Activated CD4-positive, alpha-beta T cell treated with anti-CD3 and anti-CD28 coated beads, Interleukin-2, amount 10 ng/mL, durations not matched to agents 24 days and 14 days (primary cell): ENCODE measurements around the gene SALL4. TPM values are rescaled to one million over a fixed set of nuclear protein-coding genes. Genes with fewer than 3 reads are reported as not detected.

Experiments used
- DNase-seq: peaks from one replicate; pipeline ENCODE4 v3.0.0; 2022
- H3K27ac Mint-ChIP-seq: one replicate; pipeline ENCODE4 v1.8.0; 2022; ENCODE audit warnings: mild to moderate bottlenecking, mixed read lengths
- H3K27me3 Mint-ChIP-seq: one replicate; pipeline ENCODE4 v1.8.0; 2022; ENCODE audit warnings: mixed read lengths
- H3K36me3 Mint-ChIP-seq: one replicate; pipeline ENCODE4 v1.8.0; 2022; ENCODE audit warnings: low read depth, mild to moderate bottlenecking, mixed read lengths
- H3K4me1 Mint-ChIP-seq: one replicate; pipeline ENCODE4 v1.8.0; 2021; ENCODE audit warnings: mixed read lengths
- H3K4me3 Mint-ChIP-seq: one replicate; pipeline ENCODE4 v1.8.0; 2022; ENCODE audit warnings: mild to moderate bottlenecking, moderate library complexity, mixed read lengths
- H3K9me3 Mint-ChIP-seq: one replicate; pipeline ENCODE4 v1.8.0; 2021; ENCODE audit warnings: mixed read lengths
- intact Hi-C: fragments of 100-400 bp; cut with micrococcal nuclease; formaldehyde crosslinking; loops from one replicate; pipeline ENCODE4 v1.15.1; 2023
- total RNA-seq: library from RNA; stranded (reverse); gene quantifications from 2 replicates; pipeline ENCODE4 v1.2.3, GENCODE V29; 2022

Gene SALL4
- total RNA-seq, 1 donor from 2014 or later, result 0.75 TPM

DNA sequence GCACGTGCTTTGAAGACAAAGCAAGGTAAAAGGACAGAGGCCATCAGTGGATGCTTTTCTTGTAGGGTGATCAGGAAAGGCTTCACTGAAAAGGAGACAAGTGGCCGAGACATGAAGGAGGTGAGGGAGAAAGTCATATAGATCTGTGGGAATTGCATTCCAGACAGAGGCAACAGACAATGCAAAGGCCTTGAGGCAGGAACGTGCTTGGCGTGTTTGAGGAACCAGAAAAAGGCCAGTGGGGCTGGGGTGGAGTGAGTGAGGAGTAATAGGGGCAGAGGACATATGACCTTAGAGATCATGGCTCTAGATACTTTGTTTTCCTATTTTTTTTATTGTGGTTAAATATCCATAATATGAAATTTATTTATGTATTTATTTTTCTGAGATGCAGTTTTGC lies 10.5 kb upstream of the SALL4 start:
- no peaks in the 10 kb centered on the region for H3K4me1 Mint-ChIP-seq
- no peak overlapping the region for H3K4me3 Mint-ChIP-seq
- peaks cover 3% of the 10 kb centered on the region for H3K27me3 Mint-ChIP-seq
- no peaks in the 10 kb centered on the region for H3K36me3 Mint-ChIP-seq
- intact Hi-C loops, result no loop called here
- DNase-seq, result no peak
- H3K9me3 Mint-ChIP-seq, result no peaks in the 10 kb centered on the region
- H3K27ac Mint-ChIP-seq, result no peak overlapping the region

DNA sequence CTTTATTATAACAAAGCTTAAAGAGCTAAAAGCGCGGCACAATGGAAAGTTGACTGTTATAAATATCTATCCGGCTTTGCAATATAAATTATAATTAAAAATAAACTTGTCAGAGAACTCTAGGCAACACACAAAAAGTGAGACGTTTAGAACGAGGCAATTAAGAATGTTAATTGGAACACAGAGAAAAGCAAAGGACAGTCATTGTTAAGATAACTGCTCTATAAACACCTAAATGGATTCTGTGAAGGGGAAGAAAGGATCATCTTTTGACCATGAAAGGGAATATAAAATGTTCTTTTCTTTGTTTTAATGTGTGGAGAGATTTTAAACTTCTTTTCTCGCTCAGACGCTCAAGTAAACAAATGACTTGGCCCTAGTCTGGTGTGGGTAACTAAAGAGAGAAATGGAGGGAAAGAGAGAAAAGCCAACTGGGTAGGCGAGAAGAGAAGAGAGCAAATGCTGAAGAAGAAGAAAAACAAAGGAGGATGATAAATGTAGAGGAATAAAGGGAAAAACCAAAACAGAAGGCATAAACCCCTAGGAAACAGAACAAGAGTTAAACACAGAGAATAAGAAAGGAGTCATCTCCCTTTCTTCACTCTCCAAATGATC lies 9.3 kb upstream of the SALL4 start:
- no peak for DNase-seq
- H3K4me3 Mint-ChIP-seq, result no peak overlapping the region
- H3K27me3 Mint-ChIP-seq, result peaks cover 3% of the 10 kb centered on the region
- H3K27ac Mint-ChIP-seq, result no peak overlapping the region
- intact Hi-C loops, result no loop called here
- H3K36me3 Mint-ChIP-seq, result no peaks in the 10 kb centered on the region
- no peaks in the 10 kb centered on the region for H3K9me3 Mint-ChIP-seq
- H3K4me1 Mint-ChIP-seq, result no peaks in the 10 kb centered on the region

DNA sequence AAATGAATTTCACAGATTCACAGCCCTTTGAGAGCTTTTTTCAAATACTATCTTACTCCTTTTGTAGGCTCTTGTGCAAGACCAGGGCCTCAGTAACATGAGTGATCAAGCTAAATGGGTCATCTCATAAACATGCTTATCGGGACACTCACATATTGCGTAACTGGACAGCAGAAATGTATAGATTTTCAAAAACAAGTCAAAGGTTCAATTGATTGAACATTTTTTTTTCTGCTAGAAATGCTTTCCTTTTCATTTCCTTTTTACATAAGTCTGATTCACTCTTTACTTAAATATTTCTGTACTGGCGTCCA lies 8.7 kb upstream of the SALL4 start:
- Mint-ChIP-seq H3K4me3 (no peak overlapping the region), H3K27ac (no peak overlapping the region), H3K9me3 (no peaks in the 10 kb centered on the region), H3K27me3 (peaks cover 4% of the 10 kb centered on the region), H3K36me3 (no peaks in the 10 kb centered on the region), H3K4me1 (no peaks in the 10 kb centered on the region)
- intact Hi-C loops, result no loop called here
- DNase-seq, result no peak

GRCh38 chr20:51810155-51811041 lies 8.1 kb upstream of the SALL4 start:
- H3K9me3 Mint-ChIP-seq, result no peaks in the 10 kb centered on the region
- no peaks in the 10 kb centered on the region for H3K36me3 Mint-ChIP-seq
- no peak overlapping the region for H3K27ac Mint-ChIP-seq
- intact Hi-C loops, result no loop called here
- peaks cover 6% of the 10 kb centered on the region for H3K27me3 Mint-ChIP-seq
- H3K4me3 Mint-ChIP-seq, result no peak overlapping the region
- DNase-seq, result no peak
- no peaks in the 10 kb centered on the region for H3K4me1 Mint-ChIP-seq

DNA sequence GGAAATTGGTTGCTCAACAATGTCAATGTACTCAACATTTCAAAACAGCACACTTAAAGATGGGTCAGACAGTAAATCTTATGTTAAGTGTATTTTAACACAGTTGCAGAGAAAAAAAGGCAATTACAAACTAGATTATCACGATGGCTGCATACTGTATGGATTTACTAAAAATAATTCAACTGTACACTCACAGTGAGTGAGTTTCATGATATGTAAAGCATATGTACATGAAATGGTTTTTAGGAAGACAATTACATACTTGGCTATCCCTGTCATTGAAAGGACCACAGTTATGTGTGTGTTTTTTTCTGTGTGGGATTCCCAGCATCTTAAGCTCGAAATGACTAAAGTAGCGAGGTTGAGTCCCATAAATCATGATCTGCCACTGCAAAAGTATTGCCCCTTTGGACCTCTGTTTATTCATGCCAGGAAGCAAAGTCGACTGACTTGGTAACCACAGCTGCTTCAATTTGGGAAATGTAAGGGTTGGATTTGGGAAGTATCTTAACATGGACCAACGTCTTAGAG lies 5.5 kb upstream of the SALL4 start:
- H3K9me3 Mint-ChIP-seq, result no peaks in the 10 kb centered on the region
- DNase-seq, result no peak
- intact Hi-C loops, result no loop called here
- no peaks in the 10 kb centered on the region for H3K36me3 Mint-ChIP-seq
- peaks cover 22% of the 10 kb centered on the region for H3K27me3 Mint-ChIP-seq
- H3K27ac Mint-ChIP-seq, result no peak overlapping the region
- H3K4me1 Mint-ChIP-seq, result no peaks in the 10 kb centered on the region
- no peak overlapping the region for H3K4me3 Mint-ChIP-seq

- Mint-ChIP-seq H3K27ac (no peak overlapping the region), H3K27me3 (peaks cover 39% of the 10 kb centered on the region), H3K9me3 (no peaks in the 10 kb centered on the region), H3K4me3 (no peak overlapping the region), H3K4me1 (peaks cover 2% of the 10 kb centered on the region), H3K36me3 (no peaks in the 10 kb centered on the region)
- intact Hi-C loops, result loop anchor here (5.0 kb wide), 1 partner anchor 37 kb away; the partner anchor contains the start of gene ATP9A
- no peak for DNase-seq
Measured at GRCh38 chr20:51804754-51805153, 2.4 kb upstream of the SALL4 start.

DNA sequence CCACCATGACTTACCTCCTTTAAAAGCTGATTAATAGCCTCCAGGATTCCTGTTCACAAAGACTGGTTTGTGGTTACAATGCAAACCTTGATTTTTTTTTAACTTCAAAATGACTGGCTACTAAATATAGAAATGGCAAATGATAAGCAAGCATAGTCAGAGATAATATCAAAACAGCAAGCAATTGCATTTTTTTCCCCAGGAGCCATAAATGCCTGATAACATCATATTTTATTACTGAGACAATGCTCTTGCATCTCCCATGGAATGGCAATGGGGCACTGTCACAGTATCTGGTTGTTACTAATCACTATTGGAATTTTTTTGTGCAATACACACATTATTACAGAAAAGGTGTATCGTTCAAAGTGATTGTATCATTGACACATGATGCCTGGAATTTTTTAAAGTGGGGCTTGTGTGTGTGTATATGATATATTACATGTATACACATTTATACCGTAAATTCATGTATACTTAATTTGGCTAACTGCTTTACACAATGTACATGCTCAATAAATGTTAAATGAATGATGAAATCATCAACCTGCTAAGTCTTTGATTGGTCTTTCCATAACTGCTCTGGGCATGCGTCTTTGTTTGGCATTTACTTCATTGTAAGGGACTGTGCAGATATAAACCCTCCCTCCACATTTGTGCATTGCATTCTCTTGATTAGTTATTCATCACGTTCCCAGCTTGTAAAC lies 980 bp upstream of the SALL4 start:
- no peak overlapping the region for H3K4me3 Mint-ChIP-seq
- no peak for DNase-seq
- no peaks in the 10 kb centered on the region for H3K9me3 Mint-ChIP-seq
- intact Hi-C loops, result loop anchor here (5.0 kb wide), 1 partner anchor 36 kb away; the partner anchor contains the start of gene ATP9A
- peaks cover 53% of the 10 kb centered on the region for H3K27me3 Mint-ChIP-seq
- peaks cover 2% of the 10 kb centered on the region for H3K4me1 Mint-ChIP-seq
- no peaks in the 10 kb centered on the region for H3K36me3 Mint-ChIP-seq
- no peak overlapping the region for H3K27ac Mint-ChIP-seq

GRCh38 chr20:51801823-51802123 lies 548 bp downstream of the SALL4 start:
- intact Hi-C loops, result loop anchor here (2.0 to 5.0 kb wide), 2 partner anchors 34 to 163 kb away; partner anchors contain the start of gene ATP9A
- H3K4me3 Mint-ChIP-seq, result no peak overlapping the region

DNA sequence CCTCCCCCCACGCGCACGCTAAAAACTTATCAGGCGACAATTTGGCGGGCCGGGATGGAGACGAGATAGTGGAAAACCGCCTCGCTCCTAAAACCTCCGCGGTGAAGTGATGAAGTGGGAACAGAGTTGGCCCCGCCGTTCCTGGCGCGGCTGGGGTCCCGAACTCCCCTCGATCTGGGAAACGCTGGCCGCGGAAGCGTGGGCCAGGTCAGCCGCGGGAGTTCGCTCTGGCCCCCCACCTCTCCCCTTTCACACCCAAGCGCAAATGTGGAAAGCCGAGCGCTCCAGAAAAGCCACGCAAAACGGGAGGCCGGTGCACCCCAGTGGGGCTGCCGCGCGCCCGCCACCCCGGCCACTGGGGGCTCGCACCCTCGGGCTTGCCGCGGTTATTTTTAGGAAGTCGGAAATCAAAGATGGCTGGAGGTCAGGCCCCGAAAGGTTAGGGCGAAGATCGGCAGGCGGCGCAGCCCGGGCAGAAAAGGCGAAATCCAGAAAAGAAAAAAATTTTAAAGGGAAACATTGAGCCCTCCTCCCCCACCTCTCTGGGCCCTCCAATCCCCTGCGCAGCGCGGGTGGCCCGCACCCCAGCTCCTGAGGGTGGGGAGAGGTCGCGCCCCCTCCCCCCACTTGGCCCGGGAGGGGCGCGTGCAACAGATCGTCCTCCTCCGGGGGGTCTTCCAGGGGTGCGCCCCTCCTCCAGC lies 1.0 kb downstream of the SALL4 start:
- no peak overlapping the region for H3K27ac Mint-ChIP-seq
- peaks cover 64% of the 10 kb centered on the region for H3K27me3 Mint-ChIP-seq
- H3K9me3 Mint-ChIP-seq, result no peaks in the 10 kb centered on the region
- intact Hi-C loops, result loop anchor here (2.0 to 5.0 kb wide), 2 partner anchors 34 to 162 kb away; partner anchors contain the start of gene ATP9A
- peaks cover 2% of the 10 kb centered on the region for H3K4me1 Mint-ChIP-seq
- H3K36me3 Mint-ChIP-seq, result no peaks in the 10 kb centered on the region
- DNase-seq, result no peak
- peak overlapping the region; percentile 74 for H3K4me3 Mint-ChIP-seq

More at GRCh38 chr20:51801823-51802123, 548 bp downstream of the SALL4 start:
- H3K9me3 Mint-ChIP-seq, result no peaks in the 10 kb centered on the region
- H3K27ac Mint-ChIP-seq, result no peak overlapping the region
- H3K36me3 Mint-ChIP-seq, result no peaks in the 10 kb centered on the region
- peaks cover 64% of the 10 kb centered on the region for H3K27me3 Mint-ChIP-seq
- DNase-seq, result no peak
- peaks cover 2% of the 10 kb centered on the region for H3K4me1 Mint-ChIP-seq

DNA sequence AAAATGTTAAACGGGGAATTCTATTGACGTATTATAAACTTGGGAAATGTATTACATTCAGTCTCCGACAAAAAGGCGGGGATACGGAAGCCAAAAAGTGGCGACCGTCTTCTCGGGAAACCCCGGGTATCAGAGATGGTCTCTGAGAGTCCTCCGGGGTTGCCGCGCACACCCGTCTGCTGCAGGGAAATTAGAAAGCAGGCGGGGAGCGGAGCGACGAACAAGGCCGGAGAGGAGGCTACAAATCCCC lies 1.5 kb downstream of the SALL4 start:
- intact Hi-C loops, result loop anchor here (2.0 to 5.0 kb wide), 2 partner anchors 33 to 162 kb away; partner anchors contain the start of gene ATP9A
- Mint-ChIP-seq H3K27me3 (peaks cover 61% of the 10 kb centered on the region), H3K9me3 (no peaks in the 10 kb centered on the region), H3K4me1 (peaks cover 2% of the 10 kb centered on the region), H3K36me3 (no peaks in the 10 kb centered on the region), H3K27ac (no peak overlapping the region), H3K4me3 (peak overlapping the region; percentile 74)
- peak; percentile 58 for DNase-seq

DNA sequence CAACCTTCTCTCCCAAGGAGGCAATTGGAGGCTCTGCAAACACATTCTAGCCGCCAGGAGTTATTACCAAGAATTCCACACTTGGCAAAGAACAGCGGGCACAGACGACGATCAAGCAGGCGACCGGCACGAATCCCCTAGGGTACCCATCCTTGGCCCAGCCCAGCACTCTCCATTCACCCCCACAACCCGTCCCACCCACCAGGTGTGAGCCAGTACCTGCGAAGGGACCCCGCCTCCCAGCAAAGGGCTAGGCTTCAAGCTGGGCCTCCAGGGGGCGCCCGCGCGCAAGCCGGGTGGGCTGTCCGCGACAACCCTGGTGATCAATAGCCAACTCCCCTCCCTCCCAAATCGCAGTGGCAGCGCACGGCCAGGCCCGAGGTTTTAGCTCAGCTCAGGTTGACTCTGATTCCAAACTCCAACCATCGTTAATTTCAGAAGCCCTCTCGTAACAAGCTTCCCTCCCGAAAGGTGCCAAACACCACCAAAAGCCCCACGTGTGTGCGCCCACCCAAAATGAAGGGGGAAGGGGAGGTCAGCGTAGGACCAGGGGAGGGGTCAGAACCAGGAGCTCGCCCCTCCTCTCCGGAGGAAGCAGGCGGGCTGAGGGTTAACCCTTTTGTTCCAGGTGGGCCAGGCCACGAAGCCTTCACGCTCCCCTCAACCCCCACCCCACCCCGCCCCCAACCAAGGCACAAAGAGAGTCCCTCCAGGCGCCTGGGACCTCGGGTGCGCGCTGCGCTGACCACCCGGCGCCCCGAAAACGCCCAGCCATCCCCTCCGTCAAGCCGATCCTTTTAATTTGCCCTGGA lies 2.1 kb downstream of the SALL4 start:
- H3K27me3 Mint-ChIP-seq, result peaks cover 60% of the 10 kb centered on the region
- peak; percentile 90 for DNase-seq
- H3K36me3 Mint-ChIP-seq, result no peaks in the 10 kb centered on the region
- peaks cover 2% of the 10 kb centered on the region for H3K4me1 Mint-ChIP-seq
- no peak overlapping the region for H3K27ac Mint-ChIP-seq
- intact Hi-C loops, result loop anchor here (2.0 to 5.0 kb wide), 2 partner anchors 33 to 161 kb away; partner anchors contain the start of gene ATP9A
- H3K4me3 Mint-ChIP-seq, result peak overlapping the region; percentile 74
- no peaks in the 10 kb centered on the region for H3K9me3 Mint-ChIP-seq

DNA sequence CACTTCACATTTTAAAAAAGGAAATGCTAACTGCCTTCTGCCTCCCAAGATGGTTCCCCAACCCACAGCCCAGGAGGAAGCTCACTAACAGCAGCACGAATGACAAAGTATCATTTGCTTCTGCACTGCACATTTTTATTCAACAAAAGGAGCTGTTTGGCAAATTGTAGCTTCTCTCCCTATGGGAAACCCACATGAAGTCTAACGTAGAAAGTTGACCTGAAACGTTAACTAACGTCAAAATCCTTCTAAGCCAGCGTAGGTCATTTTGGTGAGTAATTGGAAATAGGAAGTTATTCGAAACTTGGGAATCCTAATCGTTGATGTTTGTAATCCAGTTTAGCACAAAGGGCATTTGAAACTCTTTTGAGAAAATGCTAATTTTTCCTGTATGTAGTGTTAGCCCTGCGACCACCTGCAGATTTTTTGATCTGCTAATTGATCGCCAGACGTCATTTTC lies 2.9 kb downstream of the SALL4 start:
- Mint-ChIP-seq H3K4me1 (peaks cover 2% of the 10 kb centered on the region), H3K9me3 (no peaks in the 10 kb centered on the region), H3K4me3 (no peak overlapping the region), H3K27me3 (peaks cover 57% of the 10 kb centered on the region), H3K27ac (no peak overlapping the region), H3K36me3 (no peaks in the 10 kb centered on the region)
- intact Hi-C loops, result loop anchor here (2.0 kb wide), 1 partner anchor 283 kb away; no protein-coding TSS in a partner anchor
- no peak for DNase-seq
